Breast epithelium (tissue), 4 donors: Measurements from ENCODE around the gene METTL14. TPM values are rescaled to one million over a fixed set of nuclear protein-coding genes. Genes with fewer than 3 reads are reported as not detected.

ENCODE experiments used
- DNase-seq, 2 donors: peaks; one replicate each; pipeline ENCODE4 v3.0.0-alpha.2; 2019; ENCODE audit warnings: low spot score in 2 of 2
- H3K27ac ChIP-seq, 2 donors: fragments of 200-600 bp; sonication (generic) in 1 of 2; one replicate each; pipeline ENCODE4 v1.5.1; 2016 to 2019; ENCODE audit warnings: mild to moderate bottlenecking in 1 of 2
- H3K27me3 ChIP-seq, 2 donors: fragments of 200-600 bp; sonication (generic) in 1 of 2; one replicate each; pipeline versions ENCODE4 v1.5.1 to v1.6.0; 2017 to 2019; ENCODE audit warnings: control low read depth in 1 of 2, mild to moderate bottlenecking in 1 of 2
- H3K36me3 ChIP-seq: fragments of 200-600 bp; one replicate; pipeline ENCODE4 v1.5.1; 2019
- H3K4me1 ChIP-seq, 2 donors: fragments of 200-600 bp; sonication (generic); one replicate each; pipeline ENCODE4 v1.5.1; 2016 to 2019; ENCODE audit warnings: control low read depth in 1 of 2
- H3K4me3 ChIP-seq, 3 donors: fragments of 200-600 bp; sonication (generic); 1 replicate in 2 of 3; 2 replicates in 1 of 3; pipeline ENCODE4 v1.5.1; 2016 to 2019; ENCODE audit warnings: mild to moderate bottlenecking in 3 of 3, moderate library complexity in 2 of 3
- H3K9me3 ChIP-seq, 2 donors: fragments of 200-600 bp; sonication (generic) in 1 of 2; one replicate each; pipeline ENCODE4 v1.5.1; 2016 to 2019; ENCODE audit warnings: control low read depth in 1 of 2
- CTCF ChIP-seq, 3 donors: fragments of 450-650 bp; IDR thresholded peaks; one replicate each; pipeline ENCODE4 v1.5.1; 2016 to 2017; ENCODE audit warnings: antibody characterized with exemption in 3 of 3, mild to moderate bottlenecking in 3 of 3, moderate library complexity in 3 of 3
- POLR2A ChIP-seq: fragments of 450-650 bp; IDR thresholded peaks from one replicate; pipeline ENCODE4 v1.6.1; 2016; ENCODE audit warnings: antibody characterized with exemption, mild to moderate bottlenecking, moderate library complexity
- POLR2AphosphoS5 ChIP-seq, 3 donors: sonication (generic); formaldehyde crosslinking; IDR thresholded peaks; one replicate each; pipeline ENCODE4 v1.6.1; 2017; ENCODE audit warnings: antibody characterized with exemption in 3 of 3
- intact Hi-C: fragments of 100-400 bp; cut with DNase I; formaldehyde crosslinking; loops from one replicate; pipeline ENCODE4 v1.15.1; 2023; ENCODE audit warnings: low total_unique reads
- total RNA-seq, 3 donors: library from RNA; depleted of rRNA; stranded (reverse); fragments of >200 nt; gene quantifications; one replicate each; pipeline ENCODE4 v1.1.0, GENCODE V29; 2016

METTL14 gene
- total RNA-seq, 3 donors from 2014 or later, result 39.4 to 72.4 (median 42.0) TPM

- peaks cover 0 to 6% of the 10 kb centered on the region in 2 donors for H3K4me1 ChIP-seq
- TF ChIP-seq POLR2AphosphoS5 (IDR thresholded peaks at IDR 0.05) (no peak), CTCF (IDR thresholded peaks at IDR 0.05) (peak in 2 of 3 donors; percentile 14 to 26), POLR2A (no peak)
- no peaks in the 10 kb centered on the region for H3K27me3 ChIP-seq
- no peaks in the 10 kb centered on the region for H3K36me3 ChIP-seq
- DNase-seq, result no peak
- H3K27ac ChIP-seq, result no peak overlapping the region
- H3K9me3 ChIP-seq, result no peaks in the 10 kb centered on the region
- intact Hi-C loops, result no loop called here
- H3K4me3 ChIP-seq, result no peak overlapping the region
Observed at GRCh38 chr4:118682928-118683327, 2.3 kb upstream of the METTL14 start.

- peaks cover 0 to 6% of the 10 kb centered on the region in 2 donors for H3K4me1 ChIP-seq
- H3K4me3 ChIP-seq, result no peak overlapping the region
- H3K9me3 ChIP-seq, result no peaks in the 10 kb centered on the region
- DNase-seq, result no peak
- no peaks in the 10 kb centered on the region for H3K27me3 ChIP-seq
- TF ChIP-seq POLR2AphosphoS5 (IDR thresholded peaks at IDR 0.05), result no peak
- no peak for TF ChIP-seq CTCF (IDR thresholded peaks at IDR 0.05)
- no peak for TF ChIP-seq POLR2A
- intact Hi-C loops, result no loop called here
- H3K36me3 ChIP-seq, result no peaks in the 10 kb centered on the region
- H3K27ac ChIP-seq, result no peak overlapping the region
Observed at GRCh38 chr4:118683513-118683912, 1.7 kb upstream of the METTL14 start.

GRCh38 chr4:118703118-118703517 is 17.9 kb downstream of the METTL14 start:
- no peaks in the 10 kb centered on the region for H3K9me3 ChIP-seq
- H3K27me3 ChIP-seq, result no peaks in the 10 kb centered on the region
- H3K36me3 ChIP-seq, result peaks cover 12% of the 10 kb centered on the region
- intact Hi-C loops, result no loop called here
- H3K4me3 ChIP-seq, result no peak overlapping the region
- no peak for DNase-seq
- no peak overlapping the region for H3K27ac ChIP-seq
- H3K4me1 ChIP-seq, result no peaks in the 10 kb centered on the region
- TF ChIP-seq POLR2AphosphoS5 (IDR thresholded peaks at IDR 0.05) (no peak), POLR2A (no peak), CTCF (IDR thresholded peaks at IDR 0.05) (no peak)

GRCh38 chr4:118711052-118711451 is 25.9 kb downstream of the METTL14 start:
- peaks cover 3% of the 10 kb centered on the region for H3K36me3 ChIP-seq
- no peak for TF ChIP-seq POLR2AphosphoS5 (IDR thresholded peaks at IDR 0.05)
- TF ChIP-seq POLR2A, result no peak
- no peak for TF ChIP-seq CTCF (IDR thresholded peaks at IDR 0.05)
- intact Hi-C loops, result no loop called here
- H3K9me3 ChIP-seq, result no peaks in the 10 kb centered on the region
- H3K27ac ChIP-seq, result no peak overlapping the region
- no peak for DNase-seq
- H3K4me1 ChIP-seq, result no peaks in the 10 kb centered on the region
- no peak overlapping the region for H3K4me3 ChIP-seq
- no peaks in the 10 kb centered on the region for H3K27me3 ChIP-seq

GRCh38 chr4:118712872-118713271 is 27.7 kb downstream of the METTL14 start:
- H3K4me1 ChIP-seq, result no peaks in the 10 kb centered on the region
- no peak for DNase-seq
- H3K27ac ChIP-seq, result no peak overlapping the region
- intact Hi-C loops, result no loop called here
- H3K4me3 ChIP-seq, result no peak overlapping the region
- H3K9me3 ChIP-seq, result no peaks in the 10 kb centered on the region
- TF ChIP-seq CTCF (IDR thresholded peaks at IDR 0.05), result no peak
- TF ChIP-seq POLR2AphosphoS5 (IDR thresholded peaks at IDR 0.05), result no peak
- TF ChIP-seq POLR2A, result no peak
- H3K36me3 ChIP-seq, result peaks cover 2% of the 10 kb centered on the region
- no peaks in the 10 kb centered on the region for H3K27me3 ChIP-seq
